Gastrocnemius medialis (tissue), 4 donors: ENCODE data around the gene RFNG. TPM values are rescaled to one million over a fixed set of nuclear protein-coding genes. Genes with fewer than 3 reads are reported as not detected.
A peak's percentile ranks its signal among the peaks of the same experiment; 100 is the strongest.

Source experiments
- ATAC-seq, 2 donors: fragments of 150-250 bp; one replicate each; pipeline ENCODE4 v1.9.1; 2016
- DNase-seq, 2 donors: peaks; one replicate each; pipeline ENCODE4 v3.0.0-alpha.2; 2019
- H3K27ac ChIP-seq, 4 donors: fragments of 200-600 bp; sonication (generic); 1 replicate in 1 of 4; 2 replicates in 3 of 4; pipeline ENCODE4 v1.5.1; 2016 to 2018; ENCODE audit warnings: mild to moderate bottlenecking in 2 of 4, moderate library complexity in 1 of 4
- H3K27me3 ChIP-seq, 3 donors: fragments of 200-600 bp; sonication (generic) in 2 of 3; 1 replicate in 1 of 3; 2 replicates in 2 of 3; pipeline versions ENCODE4 v1.5.1 to v1.6.0; 2016 to 2019; ENCODE audit warnings: mild to moderate bottlenecking in 1 of 3, moderate library complexity in 1 of 3
- H3K36me3 ChIP-seq, 2 donors: fragments of 200-600 bp; sonication (generic) in 1 of 2; one replicate each; pipeline ENCODE4 v1.5.1; 2017 to 2018
- H3K4me1 ChIP-seq, 2 donors: fragments of 200-600 bp; sonication (generic) in 1 of 2; one replicate each; pipeline ENCODE4 v1.5.1; 2016 to 2017; ENCODE audit warnings: mild to moderate bottlenecking in 2 of 2
- H3K4me3 ChIP-seq, 4 donors: fragments of 200-600 bp; sonication (generic) in 3 of 4; 1 replicate in 1 of 4; 2 replicates in 3 of 4; pipeline ENCODE4 v1.5.1; 2016 to 2019; ENCODE audit warnings: mild to moderate bottlenecking in 2 of 4
- H3K9me3 ChIP-seq, 3 donors: fragments of 200-600 bp; sonication (generic) in 2 of 3; 1 replicate in 1 of 3; 2 replicates in 2 of 3; pipeline ENCODE4 v1.5.1; 2016 to 2019
- CTCF ChIP-seq, 5 experiments: fragments of 450-650 bp in 3 of 5; fragments of 200-600 bp in 2 of 5; sonication (generic) in 2 of 5; IDR thresholded peaks in 4 of 5; conservative IDR thresholded peaks in 1 of 5; 1 replicate in 4 of 5; 2 replicates in 1 of 5; pipeline ENCODE4 v1.5.1; 2016 to 2019; ENCODE audit warnings: antibody characterized with exemption in 5 of 5, mild to moderate bottlenecking in 3 of 5, moderate library complexity in 3 of 5
- POLR2A ChIP-seq, 2 donors: fragments of 450-650 bp; IDR thresholded peaks; one replicate each; pipeline ENCODE4 v1.6.1; 2017; ENCODE audit warnings: antibody characterized with exemption in 2 of 2, mild to moderate bottlenecking in 2 of 2, moderate library complexity in 2 of 2
- in situ Hi-C, 4 donors: fragments of 200-750 bp; cut with MboI; loops; one replicate each; pipeline versions ENCODE4 v1.15.0 to v1.8.0; 2017; ENCODE audit warnings: low sequenced_read_pairs in 4 of 4
- intact Hi-C: fragments of 100-400 bp; cut with DNase I; formaldehyde crosslinking; loops from one replicate; pipeline ENCODE4 v1.15.1; 2023; ENCODE audit warnings: low total_unique reads
- total RNA-seq, 4 donors: library from RNA; depleted of rRNA; stranded (reverse); fragments of >200 nt; gene quantifications; one replicate each; pipeline versions ENCODE4 v1.1.0 to v1.2.3, GENCODE V29; 2016

The RFNG gene
- total RNA-seq, 4 donors from 2014 or later = 29.6 to 64.9 (median 49.1) TPM

DNA sequence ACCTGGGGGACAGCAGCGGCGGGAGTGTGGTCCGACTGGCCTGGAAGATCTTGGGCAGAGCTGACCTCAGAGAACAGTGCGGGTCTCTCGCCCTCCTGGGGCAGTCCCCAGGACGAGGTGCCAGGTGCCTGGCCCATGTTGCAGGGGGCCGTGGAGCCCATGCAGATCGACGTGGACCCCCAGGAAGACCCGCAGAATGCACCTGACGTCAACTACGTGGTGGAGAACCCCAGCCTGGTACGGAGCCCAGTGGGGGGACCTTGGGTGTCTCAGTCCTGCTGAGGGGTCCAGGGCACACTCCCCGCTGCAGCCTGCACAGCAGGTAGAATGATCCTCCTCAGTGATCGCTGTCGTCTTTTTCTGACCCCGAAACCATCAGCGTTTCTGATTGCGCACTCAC, 1.5 kb upstream of the RFNG start:
- intact Hi-C loops (loop anchor here (5.0 kb wide), 1 partner anchor 44 kb away; the partner anchor contains the start of gene FASN), in situ Hi-C loops (no loop called here)
- no peak for ATAC-seq
- no peaks in the 10 kb centered on the region for H3K27me3 ChIP-seq
- H3K9me3 ChIP-seq = no peaks in the 10 kb centered on the region
- peaks cover 0 to 67% of the 10 kb centered on the region in 2 donors for H3K36me3 ChIP-seq
- no peak for DNase-seq
- H3K4me1 ChIP-seq = peaks cover 22 to 29% of the 10 kb centered on the region in 2 donors
- TF ChIP-seq CTCF (IDR thresholded peaks at IDR 0.05 in 4 of 5, conservative IDR thresholded peaks at IDR 0.05 in 1 of 5) (no peak), POLR2A (IDR thresholded peaks at IDR 0.05) (no peak)
- H3K27ac ChIP-seq = no peak overlapping the region
- peak overlapping the region; percentile 64 to 74 (median 70) for H3K4me3 ChIP-seq

DNA sequence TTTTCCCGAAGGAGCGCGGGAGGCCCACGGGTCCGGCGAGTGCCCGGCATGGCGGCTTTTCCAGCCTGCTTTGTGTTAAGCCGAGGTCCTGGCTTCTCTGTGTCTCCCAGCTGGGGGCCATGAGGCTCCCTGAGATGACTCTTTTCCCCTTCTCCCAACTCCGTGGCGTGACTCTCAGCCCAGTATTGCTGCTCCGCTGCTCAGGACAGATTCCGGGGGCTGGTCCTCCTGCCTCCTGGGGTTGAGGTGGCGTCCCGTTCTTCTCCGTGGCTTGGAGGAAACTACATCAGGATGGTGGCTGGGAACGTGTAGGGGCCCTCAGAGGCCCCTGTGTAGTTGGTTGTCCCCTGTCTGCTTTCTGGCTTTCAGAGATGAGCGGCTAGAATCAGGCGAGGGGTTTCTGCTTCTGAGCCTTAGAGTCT, 1.0 kb upstream of the RFNG start:
- in situ Hi-C loops (no loop called here), intact Hi-C loops (loop anchor here (5.0 kb wide), 1 partner anchor 45 kb away; the partner anchor contains the start of gene FASN)
- Histone ChIP-seq H3K4me3 (peak overlapping the region; percentile 64 to 74 (median 70)), H3K36me3 (peaks cover 0 to 67% of the 10 kb centered on the region in 2 donors), H3K27me3 (no peaks in the 10 kb centered on the region), H3K9me3 (no peaks in the 10 kb centered on the region), H3K4me1 (peaks cover 22 to 29% of the 10 kb centered on the region in 2 donors), H3K27ac (peak overlapping the region in 3 of 4 donors; percentile 60 to 72 (median 69))
- DNase-seq = no peak
- no peak for TF ChIP-seq CTCF (IDR thresholded peaks at IDR 0.05 in 4 of 5, conservative IDR thresholded peaks at IDR 0.05 in 1 of 5)
- TF ChIP-seq POLR2A (IDR thresholded peaks at IDR 0.05) = no peak
- ATAC-seq = no peak

DNA sequence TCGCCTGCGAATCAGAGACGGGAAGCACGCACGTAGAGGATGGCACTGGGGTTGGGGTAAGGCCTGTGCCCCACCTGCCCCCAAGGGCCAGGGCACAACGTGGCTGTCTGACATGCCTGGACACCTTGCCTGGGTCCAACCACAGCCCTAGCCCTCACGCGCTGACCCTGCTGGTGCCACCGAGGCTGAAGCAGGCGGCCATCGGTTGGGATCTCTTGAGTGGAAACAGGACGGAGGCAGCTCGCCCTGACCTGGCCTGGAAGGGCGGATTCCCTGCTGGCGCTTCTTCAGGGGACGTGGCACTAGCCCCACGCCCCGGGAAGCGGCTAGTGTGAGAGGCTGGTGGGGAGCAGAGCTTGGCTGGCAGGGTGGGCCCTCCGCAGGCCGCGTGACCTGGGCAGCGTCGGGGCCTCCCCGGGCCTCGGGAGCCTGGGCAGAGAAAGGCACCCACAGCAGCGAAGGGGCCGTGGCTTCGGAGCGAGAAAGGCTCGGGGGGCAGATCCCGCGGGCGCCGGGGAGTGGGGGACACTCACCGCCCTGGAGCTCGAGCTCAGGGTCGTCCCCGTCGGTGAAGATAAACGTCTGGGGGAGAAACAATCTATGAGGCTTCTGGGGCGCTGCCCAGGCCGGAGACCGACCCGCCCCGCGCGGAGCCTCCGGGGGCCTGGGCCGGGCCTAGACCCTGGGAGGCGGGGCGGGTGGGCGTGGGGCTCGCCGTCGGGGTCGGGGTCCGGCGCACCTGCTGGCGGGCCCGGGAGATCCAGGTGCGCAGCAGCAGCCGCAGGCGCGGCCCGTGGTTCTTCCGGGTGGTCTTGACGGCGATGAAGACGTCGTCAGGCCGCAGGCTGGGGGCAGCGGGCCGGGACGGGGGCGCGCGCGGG, 610 bp downstream of the RFNG start:
- H3K27ac ChIP-seq = peak overlapping the region; percentile 36 to 72 (median 58)
- H3K9me3 ChIP-seq = no peaks in the 10 kb centered on the region
- H3K27me3 ChIP-seq = no peaks in the 10 kb centered on the region
- in situ Hi-C loops (no loop called here), intact Hi-C loops (loop anchor here (5.0 kb wide), 1 partner anchor 46 kb away; the partner anchor contains the start of gene FASN)
- H3K4me1 ChIP-seq = peaks cover 22 to 29% of the 10 kb centered on the region in 2 donors
- peak in 1 of 5 experiments; percentile 6 for TF ChIP-seq CTCF (IDR thresholded peaks at IDR 0.05 in 4 of 5, conservative IDR thresholded peaks at IDR 0.05 in 1 of 5)
- TF ChIP-seq POLR2A (IDR thresholded peaks at IDR 0.05) = no peak
- ATAC-seq (peak; percentile 16 to 34), DNase-seq (no peak)
- H3K36me3 ChIP-seq = peaks cover 0 to 63% of the 10 kb centered on the region in 2 donors
- peak overlapping the region; percentile 52 to 87 (median 74) for H3K4me3 ChIP-seq

DNA sequence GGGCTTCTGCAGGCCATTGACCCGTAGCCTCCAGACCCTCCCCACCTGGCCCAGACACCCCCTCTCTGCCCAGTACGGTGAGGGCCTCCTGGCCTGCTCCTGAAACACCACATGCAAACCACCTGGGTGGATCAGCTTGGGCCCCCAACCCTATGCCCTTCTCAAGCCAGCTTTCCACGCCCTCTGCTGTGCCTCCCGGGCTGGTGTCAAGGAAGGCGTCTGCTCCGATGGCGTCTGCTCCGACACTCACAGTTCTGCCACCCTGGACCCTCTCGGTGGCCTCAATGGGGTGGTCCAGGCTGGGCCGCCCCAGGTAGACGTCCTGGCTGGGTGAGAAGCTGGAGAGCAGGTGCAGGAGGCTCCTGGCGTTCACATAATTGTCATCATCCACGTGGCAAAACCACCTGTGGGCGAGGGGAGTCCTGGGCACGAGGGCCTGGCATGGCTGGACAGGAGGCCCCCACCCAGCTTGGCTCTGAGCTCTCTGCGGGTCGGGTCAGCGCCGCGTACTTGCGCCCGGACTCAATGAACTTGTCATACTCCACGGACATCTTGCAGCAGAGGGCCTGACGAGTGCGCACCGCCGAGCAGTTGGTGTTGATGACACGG, 1.4 kb downstream of the RFNG start:
- TF ChIP-seq CTCF (IDR thresholded peaks at IDR 0.05 in 4 of 5, conservative IDR thresholded peaks at IDR 0.05 in 1 of 5) (no peak), POLR2A (IDR thresholded peaks at IDR 0.05) (no peak)
- peaks cover 0 to 56% of the 10 kb centered on the region in 2 donors for H3K36me3 ChIP-seq
- DNase-seq (no peak), ATAC-seq (no peak)
- peaks cover 22 to 29% of the 10 kb centered on the region in 2 donors for H3K4me1 ChIP-seq
- peak overlapping the region in 3 of 4 donors; percentile 36 to 60 (median 56) for H3K27ac ChIP-seq
- H3K27me3 ChIP-seq = no peaks in the 10 kb centered on the region
- intact Hi-C loops (loop anchor here (5.0 kb wide), 1 partner anchor 47 kb away; the partner anchor contains the start of gene FASN), in situ Hi-C loops (no loop called here)
- peak overlapping the region; percentile 52 to 87 (median 74) for H3K4me3 ChIP-seq
- H3K9me3 ChIP-seq = no peaks in the 10 kb centered on the region
